Measurements from ENCODE around the gene AEBP2.

AEBP2 gene

DNA sequence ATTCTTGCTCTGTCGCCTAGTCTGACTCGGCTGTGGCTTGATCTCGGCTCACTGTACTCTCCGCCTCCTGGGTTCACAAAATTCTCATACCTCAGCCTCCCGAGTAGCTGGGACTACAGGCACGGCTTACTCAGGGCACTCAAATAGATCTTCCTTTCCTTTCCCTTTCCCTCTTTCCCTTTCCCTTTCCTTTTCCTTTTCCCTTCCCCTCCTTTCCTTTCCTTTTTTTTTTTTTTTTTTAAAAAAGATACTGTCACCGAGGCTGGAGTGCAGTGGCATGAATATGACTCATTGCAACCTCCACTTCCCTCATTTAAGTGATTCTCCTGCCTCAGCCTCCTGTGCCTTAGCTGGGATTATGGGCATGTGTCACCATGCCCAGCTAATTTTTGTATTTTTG, 86.0 kb downstream of the AEBP2 start:
- TF ChIP-seq CTCF (IDR thresholded peaks at IDR 0.05; ENCODE audit: low read depth, low read length) = no peak
- Histone ChIP-seq H3K27me3 (ENCODE audit: insufficient read depth, low read depth, severe bottlenecking) (no peaks in the 10 kb centered on the region), H3K4me3 (ENCODE audit: low read depth, low read length) (no peak overlapping the region), H3K27ac (no peak overlapping the region), H3K9me3 (ENCODE audit: severe bottlenecking) (no peaks in the 10 kb centered on the region), H3K36me3 (no peaks in the 10 kb centered on the region)
- DNase-seq = no peak

DNA sequence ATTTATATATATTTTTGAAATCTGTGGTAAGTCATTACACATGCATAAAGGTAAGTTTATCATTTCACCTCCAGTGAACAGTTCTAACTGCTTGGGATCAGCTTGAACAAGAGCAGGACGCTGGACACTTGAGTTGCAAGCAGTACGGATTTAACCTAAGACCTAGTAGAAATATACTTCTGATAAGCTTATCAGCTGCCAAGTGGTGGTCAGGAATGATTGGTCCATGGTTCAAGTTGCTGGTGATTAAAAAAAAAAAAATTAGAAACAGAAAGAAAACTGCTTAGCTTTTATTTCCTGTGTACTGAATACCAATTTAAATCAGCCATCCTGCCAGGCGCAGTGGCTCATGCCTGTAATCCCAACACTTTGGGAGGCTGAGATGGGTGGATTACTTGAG, 88.6 kb downstream of the AEBP2 start:
- Histone ChIP-seq H3K4me3 (ENCODE audit: low read depth, low read length) (no peak overlapping the region), H3K27ac (no peak overlapping the region), H3K36me3 (no peaks in the 10 kb centered on the region), H3K9me3 (ENCODE audit: severe bottlenecking) (no peaks in the 10 kb centered on the region), H3K27me3 (ENCODE audit: insufficient read depth, low read depth, severe bottlenecking) (no peaks in the 10 kb centered on the region)
- no peak for DNase-seq
- no peak for TF ChIP-seq CTCF (IDR thresholded peaks at IDR 0.05; ENCODE audit: low read depth, low read length)

DNA sequence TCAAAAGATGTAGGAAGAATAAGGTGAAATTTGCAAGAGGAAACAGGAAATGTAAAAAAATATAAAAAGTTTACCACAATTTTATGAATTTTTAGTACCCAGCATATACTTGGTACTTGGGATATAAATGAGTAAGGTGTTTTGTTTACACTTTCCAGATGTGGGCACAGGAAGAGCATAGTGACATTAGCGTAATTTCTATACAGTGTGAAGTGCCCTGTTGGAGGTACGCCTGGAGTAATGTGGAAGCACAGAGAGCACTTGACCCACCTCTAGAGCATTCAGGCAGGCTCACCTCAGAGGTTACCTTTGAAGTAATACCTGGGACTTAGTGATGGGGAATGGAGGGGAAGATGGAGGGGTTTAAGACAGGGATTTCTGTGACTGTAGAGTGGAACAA, 89.5 kb downstream of the AEBP2 start:
- Histone ChIP-seq H3K27me3 (ENCODE audit: insufficient read depth, low read depth, severe bottlenecking) (no peaks in the 10 kb centered on the region), H3K27ac (no peak overlapping the region), H3K4me3 (ENCODE audit: low read depth, low read length) (no peak overlapping the region), H3K9me3 (ENCODE audit: severe bottlenecking) (no peaks in the 10 kb centered on the region), H3K36me3 (no peaks in the 10 kb centered on the region)
- no peak for TF ChIP-seq CTCF (IDR thresholded peaks at IDR 0.05; ENCODE audit: low read depth, low read length)
- DNase-seq = no peak

DNA sequence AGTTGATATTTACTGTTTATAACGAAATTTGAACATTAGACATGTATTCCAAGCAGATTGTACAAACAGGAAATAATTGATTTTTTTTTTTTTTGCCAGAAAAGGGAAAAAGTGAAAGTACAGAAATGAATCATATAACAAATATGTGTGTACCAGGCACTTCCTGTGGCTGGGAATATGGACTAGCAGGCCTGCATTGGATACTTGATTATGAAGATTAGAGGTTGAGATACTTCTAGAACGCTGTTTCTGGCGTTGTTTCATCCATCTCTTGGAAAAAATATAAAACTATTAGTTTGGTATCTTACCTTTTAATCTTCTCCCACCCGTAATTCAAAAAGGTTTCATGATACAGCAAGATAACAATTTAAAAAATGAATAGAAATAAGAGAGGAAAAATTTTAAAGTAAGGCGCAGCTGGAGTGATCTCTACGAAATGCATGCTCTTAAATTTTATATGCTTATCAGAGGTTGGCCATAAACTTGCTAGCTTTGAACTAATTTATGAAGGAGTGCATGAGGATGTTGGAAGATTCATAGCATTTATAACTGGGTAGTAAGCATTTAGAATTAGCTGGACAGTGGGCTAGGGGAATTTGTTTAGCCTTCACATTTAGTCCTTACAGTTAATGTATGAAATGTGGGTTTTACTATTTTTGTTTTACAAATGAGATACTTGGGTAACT, 90.8 kb downstream of the AEBP2 start:
- no peak for TF ChIP-seq CTCF (IDR thresholded peaks at IDR 0.05; ENCODE audit: low read depth, low read length)
- no peaks in the 10 kb centered on the region for H3K27me3 ChIP-seq (ENCODE audit: insufficient read depth, low read depth, severe bottlenecking)
- DNase-seq = no peak
- no peak overlapping the region for H3K27ac ChIP-seq
- no peaks in the 10 kb centered on the region for H3K9me3 ChIP-seq (ENCODE audit: severe bottlenecking)
- H3K36me3 ChIP-seq = no peaks in the 10 kb centered on the region
- no peak overlapping the region for H3K4me3 ChIP-seq (ENCODE audit: low read depth, low read length)

- no peaks in the 10 kb centered on the region for H3K36me3 ChIP-seq
- no peak overlapping the region for H3K4me3 ChIP-seq (ENCODE audit: low read depth, low read length)
- no peak for TF ChIP-seq CTCF (IDR thresholded peaks at IDR 0.05; ENCODE audit: low read depth, low read length)
- no peak for DNase-seq
- no peaks in the 10 kb centered on the region for H3K9me3 ChIP-seq (ENCODE audit: severe bottlenecking)
- H3K27me3 ChIP-seq (ENCODE audit: insufficient read depth, low read depth, severe bottlenecking) = no peaks in the 10 kb centered on the region
- H3K27ac ChIP-seq = no peak overlapping the region
These were observed 91.3 kb downstream of the AEBP2 start for GRCh38 chr12:19530637-19531023.

GRCh38 chr12:19533567-19533966, 94.3 kb downstream of the AEBP2 start:
- H3K27ac ChIP-seq = no peak overlapping the region
- TF ChIP-seq CTCF (IDR thresholded peaks at IDR 0.05; ENCODE audit: low read depth, low read length) = no peak
- no peak for DNase-seq
- H3K4me3 ChIP-seq (ENCODE audit: low read depth, low read length) = no peak overlapping the region
- H3K27me3 ChIP-seq (ENCODE audit: insufficient read depth, low read depth, severe bottlenecking) = no peaks in the 10 kb centered on the region
- peaks cover 2% of the 10 kb centered on the region for H3K9me3 ChIP-seq (ENCODE audit: severe bottlenecking)
- no peaks in the 10 kb centered on the region for H3K36me3 ChIP-seq
